Osteoblast (primary cell): ENCODE measurements around the gene SLC37A4. TPM values are rescaled to one million over a fixed set of nuclear protein-coding genes. Genes with fewer than 3 reads are reported as not detected.
A peak's percentile ranks its signal among the peaks of the same experiment; 100 is the strongest.

Experiments used
- DNase-seq: peaks from one replicate; pipeline ENCODE4 v3.0.0; 2011; ENCODE audit warnings: low spot score, mixed read lengths; ENCODE audit not compliant: insufficient read length; ENCODE audit errors: missing footprints
- H2AFZ ChIP-seq: 2 replicates; pipeline ENCODE4 v1.6.0; 2011; ENCODE audit warnings: mild to moderate bottlenecking, low read length
- H3K27ac ChIP-seq: 2 replicates; pipeline ENCODE4 v1.5.1; 2011; ENCODE audit warnings: mild to moderate bottlenecking, low read depth, low read length, moderate library complexity
- H3K27me3 ChIP-seq: 2 replicates; pipeline ENCODE4 v1.6.0; 2012; ENCODE audit warnings: mild to moderate bottlenecking, control low read depth, inconsistent platforms, low read length, moderate library complexity; ENCODE audit not compliant: insufficient read depth
- H3K36me3 ChIP-seq: 2 replicates; pipeline ENCODE4 v1.5.1; 2011; ENCODE audit warnings: mild to moderate bottlenecking, low read length, control low read depth, moderate library complexity; ENCODE audit not compliant: insufficient read depth
- H3K4me1 ChIP-seq: 2 replicates; pipeline ENCODE4 v1.5.1; 2011; ENCODE audit warnings: mild to moderate bottlenecking, low read length, control low read depth, moderate library complexity; ENCODE audit not compliant: insufficient read depth
- H3K4me2 ChIP-seq: 2 replicates; pipeline ENCODE4 v1.6.0; 2011; ENCODE audit warnings: mild to moderate bottlenecking, low read length; ENCODE audit not compliant: insufficient read depth
- H3K4me3 ChIP-seq: fragments of 200-600 bp; sonication (generic); 3 replicates; pipeline ENCODE4 v1.5.1; 2012; ENCODE audit warnings: mild to moderate bottlenecking, low read length, inconsistent platforms; ENCODE audit not compliant: insufficient read depth
- H3K79me2 ChIP-seq: 2 replicates; pipeline ENCODE4 v1.6.0; 2012; ENCODE audit warnings: mild to moderate bottlenecking, low read length, control low read depth, inconsistent platforms; ENCODE audit not compliant: insufficient read depth
- H3K9me3 ChIP-seq: 2 replicates; pipeline ENCODE4 v1.5.1; 2011; ENCODE audit warnings: low read depth, low read length, control low read depth
- H4K20me1 ChIP-seq: 2 replicates; pipeline ENCODE4 v1.6.0; 2012; ENCODE audit warnings: mild to moderate bottlenecking, low read length, control low read depth; ENCODE audit not compliant: insufficient read depth
- total RNA-seq: library from RNA; depleted of rRNA; stranded (reverse); fragments of >200 nt; gene quantifications from 2 replicates; pipeline ENCODE4 v1.2.3, GENCODE V29; 2012
- TF ChIP-seq, protein P1 (sequence below): IDR thresholded peaks from 2 replicates; pipeline ENCODE4 v1.5.1; 2011; ENCODE audit warnings: mild to moderate bottlenecking, low read depth, low read length, moderate library complexity; ENCODE audit errors: extremely low read depth

SLC37A4 gene
- total RNA-seq, 1 donor, result 14.8 TPM

GRCh38 chr11:119047205-119047604 is 16.5 kb upstream of the SLC37A4 start:
- no peak overlapping the region for H2AFZ ChIP-seq
- no peaks in the 10 kb centered on the region for H3K4me1 ChIP-seq
- no peak overlapping the region for H3K4me2 ChIP-seq
- H3K79me2 ChIP-seq, result no peaks in the 10 kb centered on the region
- H3K4me3 ChIP-seq, result no peak overlapping the region
- no peaks in the 10 kb centered on the region for H3K27me3 ChIP-seq
- H3K9me3 ChIP-seq, result no peaks in the 10 kb centered on the region
- H3K36me3 ChIP-seq, result peaks cover 73% of the 10 kb centered on the region
- H4K20me1 ChIP-seq, result peaks cover 6% of the 10 kb centered on the region
- no peak overlapping the region for H3K27ac ChIP-seq
- no peak for DNase-seq
- TF ChIP-seq, protein P1, sequence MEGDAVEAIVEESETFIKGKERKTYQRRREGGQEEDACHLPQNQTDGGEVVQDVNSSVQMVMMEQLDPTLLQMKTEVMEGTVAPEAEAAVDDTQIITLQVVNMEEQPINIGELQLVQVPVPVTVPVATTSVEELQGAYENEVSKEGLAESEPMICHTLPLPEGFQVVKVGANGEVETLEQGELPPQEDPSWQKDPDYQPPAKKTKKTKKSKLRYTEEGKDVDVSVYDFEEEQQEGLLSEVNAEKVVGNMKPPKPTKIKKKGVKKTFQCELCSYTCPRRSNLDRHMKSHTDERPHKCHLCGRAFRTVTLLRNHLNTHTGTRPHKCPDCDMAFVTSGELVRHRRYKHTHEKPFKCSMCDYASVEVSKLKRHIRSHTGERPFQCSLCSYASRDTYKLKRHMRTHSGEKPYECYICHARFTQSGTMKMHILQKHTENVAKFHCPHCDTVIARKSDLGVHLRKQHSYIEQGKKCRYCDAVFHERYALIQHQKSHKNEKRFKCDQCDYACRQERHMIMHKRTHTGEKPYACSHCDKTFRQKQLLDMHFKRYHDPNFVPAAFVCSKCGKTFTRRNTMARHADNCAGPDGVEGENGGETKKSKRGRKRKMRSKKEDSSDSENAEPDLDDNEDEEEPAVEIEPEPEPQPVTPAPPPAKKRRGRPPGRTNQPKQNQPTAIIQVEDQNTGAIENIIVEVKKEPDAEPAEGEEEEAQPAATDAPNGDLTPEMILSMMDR, result no peak

GRCh38 chr11:119046489-119046888 is 15.8 kb upstream of the SLC37A4 start:
- Histone ChIP-seq H2AFZ (no peak overlapping the region), H3K4me2 (no peak overlapping the region), H3K36me3 (peaks cover 66% of the 10 kb centered on the region), H3K9me3 (no peaks in the 10 kb centered on the region), H4K20me1 (no peaks in the 10 kb centered on the region), H3K79me2 (no peaks in the 10 kb centered on the region), H3K27me3 (no peaks in the 10 kb centered on the region), H3K27ac (no peak overlapping the region), H3K4me1 (no peaks in the 10 kb centered on the region), H3K4me3 (no peak overlapping the region)
- peak; percentile 71 for DNase-seq
- TF ChIP-seq, protein P1, result no peak

DNA sequence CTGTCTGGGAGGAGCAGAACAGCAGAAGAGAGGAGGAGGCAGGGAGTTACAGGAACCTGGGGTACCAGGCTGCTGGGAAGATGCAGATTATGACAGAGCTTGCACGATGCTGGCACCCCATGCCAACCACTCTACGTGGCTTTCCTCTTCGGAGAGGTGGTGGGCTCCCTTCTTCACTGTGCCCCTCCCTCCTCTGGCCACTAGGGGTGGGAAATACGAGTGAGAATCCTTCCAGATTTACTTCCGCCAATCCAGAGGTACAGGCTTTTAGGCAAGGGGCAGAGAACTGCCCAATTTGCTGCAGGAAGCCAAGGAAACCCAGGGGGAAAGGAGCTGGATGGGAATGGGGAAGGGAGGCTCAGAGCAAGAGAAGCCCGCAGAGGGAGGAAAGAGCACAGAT is 14.0 kb upstream of the SLC37A4 start:
- Histone ChIP-seq H4K20me1 (no peaks in the 10 kb centered on the region), H3K79me2 (no peaks in the 10 kb centered on the region)
- TF ChIP-seq, protein P1, result peak; percentile 19

GRCh38 chr11:119042927-119043326 is 12.2 kb upstream of the SLC37A4 start:
- H3K4me2 ChIP-seq, result no peak overlapping the region
- no peaks in the 10 kb centered on the region for H3K27me3 ChIP-seq
- TF ChIP-seq, protein P1, result no peak
- no peak overlapping the region for H3K4me3 ChIP-seq
- no peaks in the 10 kb centered on the region for H3K79me2 ChIP-seq
- no peak overlapping the region for H2AFZ ChIP-seq
- H3K36me3 ChIP-seq, result peaks cover 34% of the 10 kb centered on the region
- no peaks in the 10 kb centered on the region for H4K20me1 ChIP-seq
- no peaks in the 10 kb centered on the region for H3K9me3 ChIP-seq
- H3K4me1 ChIP-seq, result no peaks in the 10 kb centered on the region
- DNase-seq, result no peak
- no peak overlapping the region for H3K27ac ChIP-seq

More for the DNA sequence above, 14.0 kb upstream of the SLC37A4 start:
- Histone ChIP-seq H2AFZ (no peak overlapping the region), H3K27ac (no peak overlapping the region), H3K4me2 (no peak overlapping the region), H3K9me3 (no peaks in the 10 kb centered on the region), H3K4me1 (no peaks in the 10 kb centered on the region), H3K36me3 (peaks cover 52% of the 10 kb centered on the region), H3K4me3 (no peak overlapping the region), H3K27me3 (no peaks in the 10 kb centered on the region)
- DNase-seq, result no peak
